GM19193 (cell line): Measurements from ENCODE around the gene ZNF700.

Source experiments
- POLR2A ChIP-seq: IDR thresholded peaks from 4 replicates; pipeline ENCODE4 v1.6.1; 2011; ENCODE audit not compliant: insufficient read depth, insufficient read length; ENCODE audit errors: extremely low read depth

The ZNF700 gene

GRCh38 chr19:11987405-11988281 lies 62.7 kb downstream of the ZNF700 start:
- peak; percentile 83 for TF ChIP-seq POLR2A

DNA sequence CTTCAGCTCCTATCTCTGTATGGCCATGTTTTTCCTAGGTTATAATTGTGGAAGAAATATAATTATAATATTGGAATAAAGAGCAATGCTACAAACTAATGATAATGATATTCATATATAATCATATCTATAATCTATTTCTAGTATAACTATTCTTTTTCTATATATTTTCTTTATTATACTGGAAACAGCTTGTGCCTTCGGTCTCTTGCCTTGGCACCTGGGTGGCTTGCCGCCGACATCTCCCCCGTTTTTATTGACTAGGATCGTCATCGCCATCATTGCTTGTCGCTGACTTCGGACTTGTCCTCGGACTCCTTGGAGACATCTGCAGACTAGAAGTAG lies 64.2 kb downstream of the ZNF700 start:
- no peak for TF ChIP-seq POLR2A

- no peak for TF ChIP-seq POLR2A
Observed at GRCh38 chr19:11995174-11995573, 70.3 kb downstream of the ZNF700 start.
